IPS-20b (cell line): ENCODE measurements around the gene TMEM9.

Experiments used
- H3K27ac ChIP-seq: one replicate; pipeline ENCODE4 v1.5.1; 2013; ENCODE audit warnings: low read length
- H3K27me3 ChIP-seq: 2 replicates; pipeline ENCODE4 v1.6.1; 2013; ENCODE audit warnings: mild to moderate bottlenecking, low read length, inconsistent platforms; ENCODE audit not compliant: insufficient read depth
- H3K36me3 ChIP-seq: 2 replicates; pipeline ENCODE4 v1.6.1; 2013; ENCODE audit warnings: low read depth, mild to moderate bottlenecking, inconsistent platforms, low read length, moderate library complexity; ENCODE audit not compliant: insufficient read depth
- H3K4me1 ChIP-seq: 2 replicates; pipeline ENCODE4 v1.6.1; 2013; ENCODE audit warnings: mild to moderate bottlenecking, control low read depth, inconsistent platforms, low read length, moderate library complexity; ENCODE audit not compliant: insufficient read depth
- H3K4me3 ChIP-seq: 2 replicates; pipeline ENCODE4 v1.5.1; 2013; ENCODE audit warnings: mild to moderate bottlenecking, low read length, inconsistent platforms
- H3K9ac ChIP-seq: 2 replicates; pipeline ENCODE4 v1.6.1; 2013; ENCODE audit warnings: low read depth, mild to moderate bottlenecking, inconsistent platforms, low read length, moderate library complexity
- H3K9me3 ChIP-seq: 2 replicates; pipeline ENCODE4 v1.6.1; 2013; ENCODE audit warnings: mild to moderate bottlenecking, low read depth, low read length, inconsistent platforms; ENCODE audit not compliant: insufficient read depth

The TMEM9 gene

GRCh38 chr1:201123866-201124265 is 30.4 kb downstream of the TMEM9 start:
- peaks cover 33% of the 10 kb centered on the region for H3K27me3 ChIP-seq
- no peak overlapping the region for H3K4me3 ChIP-seq
- no peak overlapping the region for H3K27ac ChIP-seq
- no peak overlapping the region for H3K9ac ChIP-seq
- H3K9me3 ChIP-seq, result no peaks in the 10 kb centered on the region
- no peaks in the 10 kb centered on the region for H3K36me3 ChIP-seq
- peaks cover 4% of the 10 kb centered on the region; the same call in 1 of the 2 replicates for H3K4me1 ChIP-seq

DNA sequence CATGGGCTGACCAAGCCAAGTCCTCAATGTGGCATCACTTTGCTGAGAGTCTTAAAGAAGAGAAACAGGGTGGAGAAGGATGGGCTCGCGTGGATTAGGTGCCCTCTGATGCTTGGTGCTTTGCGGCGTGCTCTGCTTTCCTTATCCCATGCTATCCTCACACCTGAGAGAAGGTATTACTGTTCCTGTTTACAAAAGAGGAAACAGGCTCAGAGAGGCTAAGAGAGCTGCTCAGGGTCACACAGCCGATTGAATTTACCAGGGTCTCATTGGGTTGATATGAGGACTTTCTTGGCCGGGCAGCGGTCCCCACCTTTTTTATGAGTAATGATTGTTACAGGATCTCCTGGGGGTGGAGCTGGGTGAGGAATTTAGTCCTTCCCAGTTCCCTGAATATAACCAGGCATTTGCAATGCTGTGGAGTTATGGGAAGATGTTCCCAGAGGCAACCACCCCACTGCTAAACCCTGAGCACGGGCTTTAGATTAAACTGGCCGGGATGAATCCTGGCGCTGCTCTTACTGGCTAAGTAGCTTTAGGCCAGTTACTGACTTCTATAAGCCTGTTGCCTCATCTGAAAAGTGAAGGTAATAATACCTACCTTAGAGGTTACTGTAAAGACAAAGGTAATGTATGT is 31.8 kb downstream of the TMEM9 start:
- H3K4me3 ChIP-seq, result no peak overlapping the region
- H3K36me3 ChIP-seq, result no peaks in the 10 kb centered on the region
- H3K9me3 ChIP-seq, result no peaks in the 10 kb centered on the region
- H3K9ac ChIP-seq, result no peak overlapping the region
- peaks cover 47% of the 10 kb centered on the region for H3K27me3 ChIP-seq
- peaks cover 6% of the 10 kb centered on the region; the same call in 1 of the 2 replicates for H3K4me1 ChIP-seq
- H3K27ac ChIP-seq, result no peak overlapping the region

GRCh38 chr1:201119206-201120197 is 34.8 kb downstream of the TMEM9 start:
- Histone ChIP-seq H3K4me1 (0 out of 2 replicates have a peak, but pooled peaks cover 3% of the 10 kb centered on the region), H3K4me3 (no peak overlapping the region), H3K36me3 (no peaks in the 10 kb centered on the region), H3K27ac (no peak overlapping the region), H3K27me3 (peaks cover 76% of the 10 kb centered on the region), H3K9me3 (no peaks in the 10 kb centered on the region), H3K9ac (no peak overlapping the region)

DNA sequence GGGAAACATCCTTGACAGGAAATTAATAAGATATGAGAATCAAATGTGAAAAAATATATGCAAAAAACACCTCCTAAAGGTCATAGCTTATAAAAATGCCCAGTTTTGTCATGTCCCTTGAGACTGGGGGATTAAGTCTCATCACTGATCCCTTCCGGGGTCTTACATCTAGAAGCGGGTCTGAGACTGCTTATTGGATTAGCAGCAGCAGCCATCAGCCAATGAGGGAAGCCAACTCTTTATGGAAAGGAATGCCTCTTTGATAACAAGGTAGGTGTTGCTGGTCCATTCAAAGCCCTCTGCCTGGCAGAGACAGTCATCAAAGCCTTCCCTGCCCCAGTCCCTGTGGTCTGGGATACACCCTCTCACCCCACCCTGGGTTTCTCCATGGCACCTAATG is 38.2 kb downstream of the TMEM9 start:
- Histone ChIP-seq H3K36me3 (no peaks in the 10 kb centered on the region), H3K9me3 (no peaks in the 10 kb centered on the region), H3K27ac (no peak overlapping the region), H3K4me3 (no peak overlapping the region), H3K27me3 (peaks cover 82% of the 10 kb centered on the region), H3K4me1 (0 out of 2 replicates have a peak, but pooled peaks cover 3% of the 10 kb centered on the region), H3K9ac (no peak overlapping the region)

- H3K27me3 ChIP-seq, result peaks cover 76% of the 10 kb centered on the region
- no peak overlapping the region for H3K9ac ChIP-seq
- 0 out of 2 replicates have a peak, but pooled peaks cover 3% of the 10 kb centered on the region for H3K4me1 ChIP-seq
- no peak overlapping the region for H3K4me3 ChIP-seq
- H3K36me3 ChIP-seq, result no peaks in the 10 kb centered on the region
- H3K9me3 ChIP-seq, result no peaks in the 10 kb centered on the region
- H3K27ac ChIP-seq, result no peak overlapping the region
Observed at GRCh38 chr1:201115390-201115937, 38.8 kb downstream of the TMEM9 start.

DNA sequence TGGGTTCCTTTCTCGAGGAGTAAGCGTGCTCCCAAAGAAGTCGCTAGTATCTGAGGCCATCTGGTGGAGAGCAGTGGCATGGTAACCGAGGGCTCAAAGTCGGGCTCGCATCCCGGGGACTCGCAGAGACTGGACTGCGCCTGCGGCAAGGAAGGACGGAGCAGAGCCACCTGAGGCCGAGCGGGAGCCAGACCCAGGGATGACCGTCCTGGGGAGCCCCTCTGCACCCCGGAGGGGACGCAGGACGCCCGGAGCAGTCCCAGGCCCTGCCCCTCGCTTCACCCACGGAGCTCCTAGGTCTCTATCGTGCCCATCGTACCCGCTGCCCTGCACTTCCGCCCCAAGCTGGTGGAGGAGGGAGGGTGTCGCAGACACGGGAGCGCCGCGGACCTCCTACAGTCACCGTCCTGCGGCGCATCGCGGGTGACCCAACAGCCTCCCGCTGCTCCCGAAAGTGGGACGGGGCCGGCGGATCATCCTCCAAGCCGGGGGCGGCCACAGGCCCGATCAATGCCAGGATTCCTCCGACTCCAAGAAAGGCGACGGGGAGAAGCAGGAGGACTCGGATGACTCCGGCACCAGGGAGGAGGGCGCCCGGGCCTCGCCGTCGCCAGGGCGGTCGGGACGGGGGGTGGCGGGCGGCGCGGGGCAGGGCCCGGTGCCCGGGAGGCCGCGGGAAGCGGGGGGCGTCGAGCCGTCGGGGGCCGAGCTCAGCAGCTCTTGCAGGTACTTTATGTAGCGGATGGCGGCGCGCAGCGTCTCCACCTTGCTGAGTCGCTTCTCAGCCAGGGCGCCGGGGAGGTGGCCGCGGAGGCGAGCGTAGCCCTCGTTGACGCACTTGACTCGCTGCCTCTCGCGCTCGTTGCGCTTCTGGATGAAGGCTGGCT is 39.8 kb downstream of the TMEM9 start:
- Histone ChIP-seq H3K27me3 (peaks cover 66% of the 10 kb centered on the region), H3K9ac (peak overlapping the region; percentile 65; the same call in 1 of the 2 replicates), H3K4me1 (0 out of 2 replicates have a peak, but pooled peaks cover 3% of the 10 kb centered on the region), H3K4me3 (peak overlapping the region; percentile 74), H3K36me3 (no peaks in the 10 kb centered on the region), H3K27ac (no peak overlapping the region), H3K9me3 (no peaks in the 10 kb centered on the region)

DNA sequence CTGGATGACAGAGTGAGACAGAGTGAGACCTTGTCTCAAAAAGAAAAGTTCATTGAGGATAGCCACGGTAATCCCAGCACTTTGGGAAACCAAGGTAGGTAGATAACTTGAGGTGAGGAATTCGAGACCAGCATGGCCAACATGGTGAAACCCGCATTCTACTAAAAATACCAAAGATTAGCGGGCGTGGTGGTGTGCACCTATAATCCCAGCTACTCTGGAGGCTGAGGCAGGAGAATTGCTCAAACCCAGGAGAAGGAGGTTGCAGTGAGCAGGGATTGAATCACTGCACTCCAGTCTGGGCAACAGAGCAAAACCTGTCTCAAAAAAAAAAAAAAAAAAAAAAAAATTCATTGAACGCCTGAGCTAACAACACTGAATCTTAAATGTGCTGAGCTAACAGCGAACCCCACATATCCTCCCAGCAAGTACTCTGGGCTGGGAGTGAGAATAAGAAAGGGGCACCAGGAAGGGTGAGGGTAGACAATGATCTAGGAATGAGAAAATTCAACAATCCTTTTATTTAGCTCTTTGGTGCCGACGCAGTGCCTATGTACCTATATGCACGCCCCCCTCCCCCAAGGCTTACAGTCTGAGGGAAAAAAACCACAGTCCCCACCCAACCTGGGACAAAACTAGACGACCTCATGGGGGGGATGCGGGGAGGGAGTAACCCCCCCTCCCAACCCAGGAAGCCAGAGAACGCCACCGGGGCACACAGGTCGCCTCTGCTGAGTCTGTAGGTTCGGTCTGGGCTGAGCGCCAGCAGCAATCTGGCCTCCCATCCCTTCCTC is 40.6 kb downstream of the TMEM9 start:
- Histone ChIP-seq H3K9ac (peak overlapping the region; percentile 42; the same call in 1 of the 2 replicates), H3K27ac (no peak overlapping the region), H3K4me3 (peak overlapping the region; percentile 74; the same call in 1 of the 2 replicates)

DNA sequence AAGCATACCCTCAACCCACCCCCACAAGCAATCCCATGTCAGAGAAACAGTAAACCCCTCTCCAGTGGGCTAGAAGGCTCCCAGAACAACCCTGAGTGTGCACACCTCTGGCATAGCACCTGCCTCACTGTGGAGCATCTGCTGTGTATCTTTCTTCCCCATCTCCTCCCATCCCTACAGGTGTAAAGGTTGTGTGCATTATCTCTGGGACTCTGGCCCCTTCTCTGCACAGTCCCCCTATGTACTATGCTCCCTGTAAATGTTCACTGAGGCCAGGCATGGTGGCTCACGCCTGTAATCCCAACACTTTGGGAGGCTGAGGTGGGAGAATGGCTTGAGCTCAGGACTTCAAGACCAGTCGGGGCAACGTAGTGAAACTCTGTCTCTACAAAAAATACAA is 41.3 kb downstream of the TMEM9 start:
- Histone ChIP-seq H3K4me1 (no peaks in the 10 kb centered on the region; the same call in 1 of the 2 replicates), H3K9ac (no peak overlapping the region), H3K27ac (no peak overlapping the region), H3K36me3 (no peaks in the 10 kb centered on the region), H3K4me3 (no peak overlapping the region), H3K9me3 (no peaks in the 10 kb centered on the region), H3K27me3 (peaks cover 54% of the 10 kb centered on the region)

More for the DNA sequence above, 40.6 kb downstream of the TMEM9 start:
- 0 out of 2 replicates have a peak, but pooled peaks cover 2% of the 10 kb centered on the region for H3K4me1 ChIP-seq
- H3K9me3 ChIP-seq, result no peaks in the 10 kb centered on the region
- H3K36me3 ChIP-seq, result no peaks in the 10 kb centered on the region
- peaks cover 61% of the 10 kb centered on the region for H3K27me3 ChIP-seq

GRCh38 chr1:201112173-201112731 is 42.0 kb downstream of the TMEM9 start, which contains the start of gene CACNA1S:
Gene CACNA1S (minus strand): TSS chr1:201112426. CDS start chr1:201112339, 87 bp downstream.
- no peak within 1 kb of the TSS for H3K4me3 ChIP-seq
- no peaks in the 10 kb centered on the region for H3K9me3 ChIP-seq
- H3K27me3 ChIP-seq, result peaks cover 47% of the 10 kb centered on the region
- no peak within 1 kb of the TSS for H3K9ac ChIP-seq
- no peak within 1 kb of the TSS for H3K27ac ChIP-seq
- no peaks in the 10 kb centered on the region for H3K36me3 ChIP-seq
- H3K4me1 ChIP-seq, result no peaks in the 10 kb centered on the region; the same call in 1 of the 2 replicates

DNA sequence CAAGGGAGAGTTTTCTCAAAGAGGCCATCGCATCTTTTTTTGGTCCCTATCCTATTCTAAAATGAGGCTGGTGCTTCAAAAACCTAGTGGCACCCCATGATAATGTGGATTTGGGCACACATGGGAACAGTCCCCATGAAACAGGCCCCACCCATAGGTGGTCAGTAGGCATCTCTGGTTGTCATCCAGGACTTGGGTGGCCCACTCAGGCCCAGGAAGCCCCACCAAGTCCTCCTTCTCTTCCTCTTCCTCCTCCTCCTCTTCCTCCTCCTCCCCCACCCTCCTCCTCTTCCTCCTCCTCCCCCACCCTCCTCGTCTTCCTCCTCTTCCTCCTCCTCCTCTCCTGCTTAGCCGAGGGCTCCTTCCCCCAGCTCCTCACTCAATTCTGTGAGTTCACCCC is 42.6 kb downstream of the TMEM9 start:
- Histone ChIP-seq H3K4me3 (no peak overlapping the region), H3K36me3 (no peaks in the 10 kb centered on the region), H3K9me3 (no peaks in the 10 kb centered on the region), H3K27me3 (peaks cover 41% of the 10 kb centered on the region), H3K27ac (no peak overlapping the region), H3K4me1 (no peaks in the 10 kb centered on the region; the same call in 1 of the 2 replicates), H3K9ac (no peak overlapping the region)
